NCI-H1694 treated with DMSO at 0.1 percent for 48 hours (cell line): ENCODE data around the gene AMOTL2.

Experiments used
- DNase-seq: peaks from one replicate; lab custom pipeline; 2025; lab: John Stamatoyannopoulos, UW

Gene AMOTL2

DNA sequence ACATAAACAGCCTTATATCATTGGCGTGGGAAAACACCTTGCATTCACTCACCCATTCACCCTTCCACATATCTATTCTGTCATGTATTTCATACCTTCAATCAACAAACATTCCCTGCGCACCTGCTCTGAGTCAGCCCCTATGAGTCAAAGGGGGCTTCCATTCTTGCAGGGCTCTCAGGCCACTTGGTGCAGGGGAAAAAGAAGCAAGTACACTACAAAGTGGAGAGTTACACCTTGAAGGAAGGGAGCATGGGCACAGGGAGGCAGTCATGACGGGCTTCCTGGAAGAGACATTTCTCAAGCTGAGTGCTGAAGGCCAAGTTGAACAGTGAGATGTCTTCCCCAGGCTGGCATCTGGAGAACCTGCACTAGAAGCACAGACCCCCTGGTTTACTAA, 4.6 kb upstream of the AMOTL2 start:
- DNase-seq, result no peak

- peak; percentile 17 for DNase-seq
Observed at GRCh38 chr3:134378384-134378783, 4.1 kb upstream of the AMOTL2 start.

DNA sequence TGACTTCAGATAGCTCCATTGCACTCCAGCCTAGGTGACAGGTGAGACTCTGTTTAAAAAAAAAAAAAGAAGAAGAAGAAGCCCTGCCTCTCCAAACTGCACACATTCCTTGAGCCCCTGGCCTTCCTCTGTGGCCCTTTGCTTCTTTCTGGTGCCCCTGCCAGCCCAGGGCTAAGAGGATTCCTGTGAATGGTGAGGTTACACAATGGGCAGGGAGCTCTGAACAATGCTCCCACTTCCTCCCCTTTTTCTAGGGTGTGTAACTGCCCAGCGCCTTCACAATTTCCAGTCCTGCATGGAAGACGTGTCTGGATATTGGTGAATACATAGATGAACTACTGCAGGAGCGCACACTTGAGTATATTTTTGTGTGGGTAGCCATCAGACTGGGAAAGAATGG, 3.6 kb upstream of the AMOTL2 start:
- no peak for DNase-seq

GRCh38 chr3:134376786-134377426, 2.7 kb upstream of the AMOTL2 start:
- no peak for DNase-seq

- no peak for DNase-seq
Observed at GRCh38 chr3:134376385-134376765, 2.1 kb upstream of the AMOTL2 start.

DNA sequence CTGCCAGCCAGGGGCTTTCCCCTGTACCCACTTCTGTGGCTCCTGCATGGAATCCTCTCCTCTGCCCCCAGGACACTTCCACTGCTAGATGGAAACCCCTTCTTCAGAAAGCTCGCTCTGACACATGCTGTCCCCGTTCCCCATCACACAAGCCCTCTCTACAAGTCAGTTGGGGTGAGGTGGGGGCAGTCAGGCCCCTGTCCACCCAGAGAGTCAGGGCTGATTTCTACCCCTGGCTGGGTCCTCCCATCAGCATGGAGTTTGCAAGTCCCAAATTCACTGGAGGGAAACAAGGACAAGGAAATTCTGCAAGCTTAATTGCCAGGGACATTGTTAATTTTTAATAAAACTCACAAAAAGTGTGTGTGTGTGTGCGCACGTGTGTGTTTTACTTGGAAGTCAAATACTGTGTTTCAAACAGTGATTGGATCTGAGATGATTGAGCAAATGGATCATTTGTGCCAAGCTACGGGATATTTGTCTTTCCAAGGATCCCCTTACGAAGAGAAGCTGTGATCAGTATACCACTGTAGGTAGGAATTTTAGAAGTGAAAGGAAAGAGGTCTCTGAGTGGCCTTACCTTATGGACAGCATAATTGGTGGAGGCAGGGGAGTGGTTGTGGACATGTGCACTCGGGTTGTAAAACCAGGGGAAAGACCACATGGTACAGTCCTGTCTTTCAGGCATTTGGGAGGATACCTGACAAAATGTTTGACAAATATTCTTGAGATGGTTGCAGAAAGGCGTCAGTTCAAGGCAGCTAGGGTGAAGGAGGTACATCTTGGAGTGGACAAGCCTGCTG, 1.5 kb upstream of the AMOTL2 start:
- DNase-seq, result no peak

- no peak for DNase-seq
Observed at GRCh38 chr3:134374791-134375581, 739 bp upstream of the AMOTL2 start.

DNA sequence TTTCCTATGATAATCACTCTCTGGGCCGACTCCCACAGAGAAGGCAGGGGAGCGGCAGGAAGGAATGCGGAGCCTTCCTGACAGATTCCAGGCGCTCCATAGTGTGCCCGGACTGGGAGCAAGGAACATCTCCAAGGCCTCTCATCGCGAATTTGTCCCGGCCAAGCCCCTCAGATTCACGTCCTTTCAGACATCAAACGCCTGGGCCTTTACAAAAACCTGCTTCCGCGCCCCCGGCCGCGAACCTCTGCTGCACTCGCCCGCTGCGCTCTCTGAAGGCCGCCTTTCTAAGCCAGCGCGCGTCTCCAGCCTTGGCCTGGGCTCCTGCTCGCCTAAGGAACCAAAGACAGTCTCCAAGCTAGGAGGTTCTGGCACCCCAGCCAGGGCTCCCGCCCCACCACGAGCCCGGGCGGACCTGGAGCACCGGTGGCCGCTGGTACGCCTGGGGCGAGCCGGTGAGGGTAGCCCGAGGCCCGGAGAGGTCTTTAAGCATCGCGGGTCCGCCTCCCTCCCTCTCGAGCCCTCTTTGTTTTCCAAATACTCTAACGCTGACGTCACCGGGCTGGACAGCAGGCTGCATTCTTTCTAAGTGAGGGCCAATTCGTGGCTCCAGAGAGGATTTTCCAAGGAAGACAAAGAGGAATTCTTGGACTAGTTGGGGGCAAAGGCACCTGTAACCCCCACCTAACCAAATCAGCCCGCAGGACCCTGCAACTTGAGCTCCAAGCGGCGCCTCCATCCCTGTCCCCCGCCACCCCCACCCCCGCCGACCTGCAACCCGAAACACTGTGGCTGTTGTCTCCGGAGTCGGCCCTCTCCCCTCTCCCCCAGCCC, 759 bp downstream of the AMOTL2 start:
- DNase-seq, result no peak

GRCh38 chr3:134372396-134373270, 1.6 kb downstream of the AMOTL2 start:
- no peak for DNase-seq

DNA sequence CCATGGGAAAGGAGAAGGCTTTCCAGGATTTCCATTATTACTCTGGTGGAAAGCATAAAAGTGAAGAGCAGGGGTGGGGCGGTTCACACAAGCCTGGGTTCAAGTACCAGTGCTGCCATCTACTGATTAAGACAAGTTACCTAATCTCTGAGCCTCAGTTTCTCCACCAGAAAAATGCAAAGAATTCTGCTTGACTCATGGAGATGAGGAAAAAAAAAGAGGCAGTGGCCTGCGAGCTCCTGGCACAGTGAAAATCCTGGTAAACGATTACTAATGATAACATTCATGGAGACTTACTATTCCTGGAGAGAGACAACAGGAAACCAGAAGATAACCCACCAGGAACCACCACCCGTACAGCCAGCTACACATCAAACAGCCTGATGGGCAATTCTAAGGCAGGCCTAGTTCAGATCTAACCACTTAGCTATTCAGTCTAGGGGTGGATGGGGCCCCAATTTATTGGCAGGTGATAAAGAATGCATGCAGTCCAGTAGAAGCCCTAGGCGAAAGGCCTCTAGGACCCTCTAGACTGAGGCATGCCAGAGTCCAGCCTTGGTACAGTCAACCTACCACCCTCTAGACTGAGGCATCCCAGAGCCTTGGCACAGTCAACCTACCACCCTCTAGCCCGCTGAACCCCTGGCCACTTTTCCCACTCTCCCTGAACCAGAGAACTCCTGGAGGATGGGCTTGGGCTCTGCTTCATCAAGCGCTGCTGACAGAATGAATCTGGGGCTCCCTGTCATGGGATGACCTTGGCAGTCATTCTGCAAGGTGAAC, 2.5 kb downstream of the AMOTL2 start:
- DNase-seq, result no peak

GRCh38 chr3:134370611-134371531, 3.4 kb downstream of the AMOTL2 start:
- no peak for DNase-seq

DNA sequence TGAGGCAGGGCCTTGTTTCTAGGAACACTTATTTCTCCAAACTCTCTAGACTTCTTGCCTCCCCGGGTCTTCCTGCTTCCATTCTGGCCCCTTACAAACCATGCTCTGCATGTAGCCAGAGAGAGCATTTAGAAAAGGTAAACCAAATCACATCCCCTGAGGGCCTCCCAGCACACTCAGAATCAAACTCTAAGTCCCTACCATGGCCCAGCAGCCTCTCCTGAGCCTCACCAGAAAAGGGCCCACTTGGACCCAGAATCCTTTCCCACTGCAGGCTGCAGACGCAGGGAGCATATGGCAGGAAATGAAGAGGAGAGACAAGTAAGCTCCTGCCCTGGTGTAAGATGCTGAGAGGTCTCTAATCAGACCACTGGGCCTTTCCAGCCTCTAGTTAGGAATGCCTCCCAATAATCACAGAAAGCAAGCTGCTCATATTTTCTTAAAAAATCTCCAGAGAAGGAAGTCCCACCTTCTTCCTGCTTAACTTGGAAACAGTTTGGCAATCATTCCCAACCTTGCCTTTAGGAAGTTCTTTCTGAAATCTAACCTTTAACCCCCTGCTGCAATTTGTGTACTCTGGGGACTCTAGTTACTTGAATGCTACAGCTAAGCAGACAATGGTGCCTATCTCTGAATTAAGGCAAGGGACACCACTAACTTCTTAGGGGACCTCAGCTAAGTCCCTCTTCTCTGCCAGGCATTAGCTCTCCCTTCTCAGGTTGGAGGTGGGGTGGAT, 4.2 kb downstream of the AMOTL2 start:
- DNase-seq, result no peak

GRCh38 chr3:134369231-134369741, 5.0 kb downstream of the AMOTL2 start:
- DNase-seq, result no peak

GRCh38 chr3:134368751-134369105, 5.5 kb downstream of the AMOTL2 start:
- no peak for DNase-seq

DNA sequence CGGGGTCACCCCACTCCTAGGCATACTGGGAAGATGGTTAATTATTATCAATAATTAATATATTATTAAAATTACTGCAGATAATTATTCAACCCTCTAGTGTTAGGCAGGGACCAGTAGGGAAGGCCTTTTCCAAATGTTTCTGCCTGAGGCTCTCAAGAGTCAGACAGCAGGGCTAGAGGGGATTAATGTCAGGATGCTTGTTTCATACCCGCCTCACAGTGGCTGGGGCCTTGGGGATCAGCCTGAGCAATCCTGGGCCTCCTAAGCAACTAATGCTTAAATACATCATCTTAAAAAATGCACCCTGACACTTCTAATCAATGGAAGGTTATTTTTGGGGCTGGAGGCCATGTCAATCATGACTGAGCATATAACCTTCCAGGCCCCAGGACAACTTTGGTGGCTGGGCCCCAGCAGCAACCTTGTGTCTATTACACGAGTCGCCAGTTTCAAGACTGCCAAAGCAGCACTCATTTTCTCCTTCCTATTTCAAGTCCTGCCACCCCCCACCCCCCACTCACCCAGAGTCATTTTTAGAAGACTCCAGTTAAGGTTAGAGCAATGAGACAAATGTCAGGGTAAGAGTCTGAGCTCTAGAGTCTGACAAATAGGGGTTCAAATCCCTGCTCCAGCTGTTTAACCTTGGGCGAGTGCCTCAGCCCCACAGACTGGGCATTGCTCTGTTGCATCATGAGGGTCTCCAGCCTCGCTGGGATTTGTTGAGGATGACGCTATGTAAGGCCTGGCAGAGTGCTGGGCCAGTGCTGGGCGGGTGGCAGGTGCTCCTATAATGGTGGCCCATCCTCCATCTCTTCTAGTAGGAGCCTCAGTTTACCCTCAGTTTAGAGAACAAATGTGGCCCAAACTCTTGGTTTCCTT, 6.1 kb downstream of the AMOTL2 start:
- DNase-seq, result no peak

DNA sequence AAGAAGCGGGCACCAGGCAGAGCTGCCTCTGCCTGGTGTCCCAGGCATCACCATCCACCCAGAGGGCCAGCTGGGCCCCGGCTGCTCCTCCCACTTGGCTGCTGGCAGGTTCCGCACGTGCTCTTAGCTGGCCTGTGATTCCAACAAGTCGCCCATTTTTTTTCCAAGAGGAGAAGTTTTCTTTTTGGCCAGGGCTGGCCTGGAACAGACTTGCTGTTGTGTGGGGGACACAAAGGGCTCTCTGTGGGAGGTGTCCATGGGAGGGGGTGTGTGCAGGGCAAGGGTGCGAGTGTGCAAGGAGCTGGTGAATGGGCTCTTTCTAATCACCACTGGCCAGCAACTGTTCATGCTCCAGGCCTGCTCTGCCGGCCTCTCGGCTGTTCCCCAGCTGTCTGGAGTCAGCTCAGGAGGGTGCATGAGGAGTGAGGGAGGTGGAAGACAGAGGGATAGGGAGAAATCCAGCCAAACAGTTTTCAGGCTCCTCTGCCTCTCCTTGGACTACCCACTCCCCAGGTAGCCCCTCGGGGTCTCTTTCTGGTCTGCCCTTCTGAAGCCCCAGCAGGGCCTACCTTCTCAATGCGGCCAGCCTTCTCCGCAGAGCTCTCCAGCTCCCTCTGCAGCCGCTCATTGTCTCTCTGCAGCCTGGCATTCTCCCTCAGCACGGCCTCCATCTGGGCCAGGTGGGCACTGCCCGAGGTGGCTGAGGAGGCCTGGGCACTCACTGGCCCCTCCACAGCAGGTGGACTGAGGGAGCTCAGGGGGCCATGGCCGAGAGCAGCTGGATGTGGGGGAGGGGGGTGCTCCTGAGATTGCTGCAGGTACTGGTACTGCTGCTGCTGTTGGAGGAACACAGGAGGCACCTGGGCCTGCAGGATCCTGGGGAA, 7.1 kb downstream of the AMOTL2 start:
- no peak for DNase-seq
